ENCODE results near the gene KLHL14.

KLHL14 gene

GRCh38 chr18:32773382-32773712, 524 bp upstream of the KLHL14 start:
- Histone ChIP-seq H3K9me3 (ENCODE audit: insufficient read depth, low read depth, low read length) (peaks cover 5% of the 10 kb centered on the region), H3K4ac (ENCODE audit: low read depth, low read length) (no peak overlapping the region), H2BK12ac (ENCODE audit: low read length) (no peak overlapping the region), H3K4me1 (ENCODE audit: control insufficient read depth in 1 of 2, insufficient read depth in 2 of 2, low read length in 2 of 2) (peaks cover 9 to 18% of the 10 kb centered on the region in 2 experiments), H3K23ac (ENCODE audit: low read length) (no peak overlapping the region), H2AK5ac (ENCODE audit: low read length) (no peak overlapping the region), H3K18ac (ENCODE audit: low read length) (no peak overlapping the region), H4K91ac (ENCODE audit: low read depth, low read length) (no peak overlapping the region), H3K4me2 (ENCODE audit: low read length) (no peak overlapping the region), H3K9ac (ENCODE audit: low read length) (no peak overlapping the region), H2AFZ (ENCODE audit: insufficient read depth, low read length, poor library complexity) (no peak overlapping the region), H4K8ac (ENCODE audit: low read depth, low read length) (no peak overlapping the region), H3K79me1 (ENCODE audit: low read length) (no peaks in the 10 kb centered on the region), H2BK5ac (ENCODE audit: low read depth, low read length, poor library complexity) (no peak overlapping the region), H3K79me2 (ENCODE audit: control insufficient read depth, insufficient read depth, low read length, poor library complexity) (no peaks in the 10 kb centered on the region), H3K27ac (ENCODE audit: low read depth, low read length) (no peak overlapping the region), H3K36me3 (ENCODE audit: control insufficient read depth in 1 of 2, insufficient read depth in 2 of 2, low read length in 2 of 2) (no peaks in the 10 kb centered on the region), H4K12ac (ENCODE audit: low read depth, low read length) (no peak overlapping the region), H3K27me3 (ENCODE audit: insufficient read depth, low read length) (peaks cover 42% of the 10 kb centered on the region), H3K4me3 (ENCODE audit: low read depth, low read length) (no peak overlapping the region), H2BK120ac (ENCODE audit: insufficient read depth, low read length, poor library complexity) (no peak overlapping the region), H3K14ac (ENCODE audit: low read length) (no peak overlapping the region)
- no peak for DNase-seq

GRCh38 chr18:32771871-32772580, 797 bp downstream of the KLHL14 start:
- Histone ChIP-seq H2BK120ac (ENCODE audit: insufficient read depth, low read length, poor library complexity) (no peak overlapping the region), H3K9ac (ENCODE audit: low read length) (no peak overlapping the region), H3K4ac (ENCODE audit: low read depth, low read length) (no peak overlapping the region), H4K8ac (ENCODE audit: low read depth, low read length) (no peak overlapping the region), H2BK5ac (ENCODE audit: low read depth, low read length, poor library complexity) (no peak overlapping the region), H3K4me1 (ENCODE audit: control insufficient read depth in 1 of 2, insufficient read depth in 2 of 2, low read length in 2 of 2) (peaks cover 9 to 17% of the 10 kb centered on the region in 2 experiments), H3K18ac (ENCODE audit: low read length) (no peak overlapping the region), H3K36me3 (ENCODE audit: control insufficient read depth in 1 of 2, insufficient read depth in 2 of 2, low read length in 2 of 2) (no peaks in the 10 kb centered on the region), H3K79me1 (ENCODE audit: low read length) (no peaks in the 10 kb centered on the region), H3K9me3 (ENCODE audit: insufficient read depth, low read depth, low read length) (peaks cover 5% of the 10 kb centered on the region), H2AFZ (ENCODE audit: insufficient read depth, low read length, poor library complexity) (no peak overlapping the region), H3K27me3 (ENCODE audit: insufficient read depth, low read length) (peaks cover 42% of the 10 kb centered on the region), H2BK12ac (ENCODE audit: low read length) (no peak overlapping the region), H4K12ac (ENCODE audit: low read depth, low read length) (no peak overlapping the region), H4K91ac (ENCODE audit: low read depth, low read length) (no peak overlapping the region), H3K23ac (ENCODE audit: low read length) (no peak overlapping the region), H2AK5ac (ENCODE audit: low read length) (no peak overlapping the region), H3K27ac (ENCODE audit: low read depth, low read length) (no peak overlapping the region), H3K14ac (ENCODE audit: low read length) (no peak overlapping the region), H3K79me2 (ENCODE audit: control insufficient read depth, insufficient read depth, low read length, poor library complexity) (no peaks in the 10 kb centered on the region), H3K4me2 (ENCODE audit: low read length) (peak overlapping the region; percentile 90), H3K4me3 (ENCODE audit: low read depth, low read length) (peak overlapping the region; percentile 65)
- WGBS (ENCODE audit: extremely low coverage, insufficient coverage, insufficient read length) = no CpG with 5 or more reads among the region's 50 CpGs
- no peak for DNase-seq

GRCh38 chr18:32771169-32771751, 1.6 kb downstream of the KLHL14 start:
- no peak overlapping the region for H3K27ac ChIP-seq (ENCODE audit: low read depth, low read length)
- no CpG with 5 or more reads among the region's 37 CpGs for WGBS (ENCODE audit: extremely low coverage, insufficient coverage, insufficient read length)
- no peak overlapping the region for H2AK5ac ChIP-seq (ENCODE audit: low read length)

GRCh38 chr18:32770666-32771168, 2.1 kb downstream of the KLHL14 start:
- Histone ChIP-seq H3K9ac (ENCODE audit: low read length) (no peak overlapping the region), H2BK5ac (ENCODE audit: low read depth, low read length, poor library complexity) (no peak overlapping the region), H2AK5ac (ENCODE audit: low read length) (no peak overlapping the region), H4K8ac (ENCODE audit: low read depth, low read length) (no peak overlapping the region), H4K91ac (ENCODE audit: low read depth, low read length) (no peak overlapping the region), H3K9me3 (ENCODE audit: insufficient read depth, low read depth, low read length) (peaks cover 5% of the 10 kb centered on the region), H3K27me3 (ENCODE audit: insufficient read depth, low read length) (peaks cover 42% of the 10 kb centered on the region), H3K36me3 (ENCODE audit: control insufficient read depth in 1 of 2, insufficient read depth in 2 of 2, low read length in 2 of 2) (no peaks in the 10 kb centered on the region), H3K79me2 (ENCODE audit: control insufficient read depth, insufficient read depth, low read length, poor library complexity) (no peaks in the 10 kb centered on the region), H3K4me1 (ENCODE audit: control insufficient read depth in 1 of 2, insufficient read depth in 2 of 2, low read length in 2 of 2) (peaks cover 9 to 15% of the 10 kb centered on the region in 2 experiments), H3K18ac (ENCODE audit: low read length) (no peak overlapping the region), H3K4me2 (ENCODE audit: low read length) (peak overlapping the region; percentile 90), H3K27ac (ENCODE audit: low read depth, low read length) (no peak overlapping the region), H3K23ac (ENCODE audit: low read length) (no peak overlapping the region), H2BK120ac (ENCODE audit: insufficient read depth, low read length, poor library complexity) (no peak overlapping the region), H3K14ac (ENCODE audit: low read length) (no peak overlapping the region), H2AFZ (ENCODE audit: insufficient read depth, low read length, poor library complexity) (no peak overlapping the region), H3K4ac (ENCODE audit: low read depth, low read length) (no peak overlapping the region), H2BK12ac (ENCODE audit: low read length) (no peak overlapping the region), H4K12ac (ENCODE audit: low read depth, low read length) (no peak overlapping the region), H3K79me1 (ENCODE audit: low read length) (no peaks in the 10 kb centered on the region), H3K4me3 (ENCODE audit: low read depth, low read length) (peak overlapping the region; percentile 44)
- no CpG with 5 or more reads among the region's 34 CpGs for WGBS (ENCODE audit: extremely low coverage, insufficient coverage, insufficient read length)
- DNase-seq = no peak

More at GRCh38 chr18:32771169-32771751, 1.6 kb downstream of the KLHL14 start:
- Histone ChIP-seq H2BK5ac (ENCODE audit: low read depth, low read length, poor library complexity) (no peak overlapping the region), H3K23ac (ENCODE audit: low read length) (no peak overlapping the region), H3K4me1 (ENCODE audit: control insufficient read depth in 1 of 2, insufficient read depth in 2 of 2, low read length in 2 of 2) (peaks cover 9 to 15% of the 10 kb centered on the region in 2 experiments), H2BK12ac (ENCODE audit: low read length) (no peak overlapping the region), H3K18ac (ENCODE audit: low read length) (no peak overlapping the region), H4K12ac (ENCODE audit: low read depth, low read length) (no peak overlapping the region), H3K4ac (ENCODE audit: low read depth, low read length) (no peak overlapping the region), H3K4me3 (ENCODE audit: low read depth, low read length) (peak overlapping the region; percentile 53), H3K4me2 (ENCODE audit: low read length) (peak overlapping the region; percentile 90), H3K79me1 (ENCODE audit: low read length) (no peaks in the 10 kb centered on the region), H2AFZ (ENCODE audit: insufficient read depth, low read length, poor library complexity) (no peak overlapping the region), H3K9ac (ENCODE audit: low read length) (no peak overlapping the region), H4K8ac (ENCODE audit: low read depth, low read length) (no peak overlapping the region), H3K36me3 (ENCODE audit: control insufficient read depth in 1 of 2, insufficient read depth in 2 of 2, low read length in 2 of 2) (no peaks in the 10 kb centered on the region), H4K91ac (ENCODE audit: low read depth, low read length) (no peak overlapping the region), H3K9me3 (ENCODE audit: insufficient read depth, low read depth, low read length) (peaks cover 5% of the 10 kb centered on the region), H3K14ac (ENCODE audit: low read length) (no peak overlapping the region), H2BK120ac (ENCODE audit: insufficient read depth, low read length, poor library complexity) (no peak overlapping the region), H3K79me2 (ENCODE audit: control insufficient read depth, insufficient read depth, low read length, poor library complexity) (no peaks in the 10 kb centered on the region), H3K27me3 (ENCODE audit: insufficient read depth, low read length) (peaks cover 42% of the 10 kb centered on the region)
- no peak for DNase-seq
